ENCODE measurements around the gene EDEM1.
"Not testable (repeated sequence)": the region's sequence is repeated elsewhere in the genome, so short reads cannot be mapped to it uniquely, and the experiment has no call there.

EDEM1 gene

GRCh38 chr3:5231487-5231886, 44.0 kb downstream of the EDEM1 start:
- no peaks in the 10 kb centered on the region for H3K9me3 ChIP-seq (ENCODE audit: insufficient read depth, low read length)
- no peaks in the 10 kb centered on the region for H3K4me1 ChIP-seq (ENCODE audit: insufficient read depth, insufficient read length)
- no peak for DNase-seq (ENCODE audit: low read depth, low spot score)
- H3K4me3 ChIP-seq (ENCODE audit: insufficient read length, low read depth): no peak overlapping the region
- no peaks in the 10 kb centered on the region for H3K27me3 ChIP-seq (ENCODE audit: insufficient read depth, insufficient read length)
- no peak overlapping the region for H3K9ac ChIP-seq (ENCODE audit: insufficient read length, low read depth)
- H3K36me3 ChIP-seq (ENCODE audit: insufficient read depth, insufficient read length, low read length): no peaks in the 10 kb centered on the region
- no peak for TF ChIP-seq SUZ12 (IDR thresholded peaks at IDR 0.05; ENCODE audit: extremely low read depth, insufficient read depth, insufficient read length)
- no peak for TF ChIP-seq YY1 (IDR thresholded peaks at IDR 0.05; ENCODE audit: insufficient read depth, insufficient read length)
- TF ChIP-seq ZNF274 (IDR thresholded peaks at IDR 0.05; ENCODE audit: low read depth, low read length): no peak

DNA sequence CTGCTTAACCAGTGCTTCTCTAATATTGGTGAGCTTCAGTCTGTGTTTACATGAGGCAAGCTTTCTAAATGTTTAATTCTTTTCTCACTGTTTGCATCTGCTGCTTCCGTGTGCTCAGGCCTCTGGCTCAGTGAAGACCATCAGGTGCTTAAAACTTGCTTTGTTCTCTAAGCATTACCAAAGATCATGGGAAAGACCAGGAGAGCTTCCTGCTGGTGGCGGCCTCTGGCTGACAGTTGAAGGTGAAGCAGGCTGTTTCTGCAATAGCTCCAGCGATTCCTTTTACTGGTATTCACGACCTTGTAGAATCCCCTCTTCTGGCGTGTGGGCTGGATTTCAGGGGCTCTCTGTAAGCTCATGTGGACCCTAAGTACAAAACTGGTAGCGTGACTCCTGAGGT, 45.1 kb downstream of the EDEM1 start:
- Histone ChIP-seq H3K4me3 (ENCODE audit: insufficient read length, low read depth) (no peak overlapping the region), H3K27me3 (ENCODE audit: insufficient read depth, insufficient read length) (no peaks in the 10 kb centered on the region), H3K4me1 (ENCODE audit: insufficient read depth, insufficient read length) (no peaks in the 10 kb centered on the region), H3K36me3 (ENCODE audit: insufficient read depth, insufficient read length, low read length) (no peaks in the 10 kb centered on the region), H3K9me3 (ENCODE audit: insufficient read depth, low read length) (no peaks in the 10 kb centered on the region), H3K9ac (ENCODE audit: insufficient read length, low read depth) (no peak overlapping the region)
- peak; percentile 57 for DNase-seq (ENCODE audit: low read depth, low spot score)
- no peak for TF ChIP-seq YY1 (IDR thresholded peaks at IDR 0.05; ENCODE audit: insufficient read depth, insufficient read length)
- no peak for TF ChIP-seq SUZ12 (IDR thresholded peaks at IDR 0.05; ENCODE audit: extremely low read depth, insufficient read depth, insufficient read length)
- no peak for TF ChIP-seq ZNF274 (IDR thresholded peaks at IDR 0.05; ENCODE audit: low read depth, low read length)

GRCh38 chr3:5233026-5233425, 45.5 kb downstream of the EDEM1 start:
- no peaks in the 10 kb centered on the region for H3K36me3 ChIP-seq (ENCODE audit: insufficient read depth, insufficient read length, low read length)
- no peaks in the 10 kb centered on the region for H3K4me1 ChIP-seq (ENCODE audit: insufficient read depth, insufficient read length)

DNA sequence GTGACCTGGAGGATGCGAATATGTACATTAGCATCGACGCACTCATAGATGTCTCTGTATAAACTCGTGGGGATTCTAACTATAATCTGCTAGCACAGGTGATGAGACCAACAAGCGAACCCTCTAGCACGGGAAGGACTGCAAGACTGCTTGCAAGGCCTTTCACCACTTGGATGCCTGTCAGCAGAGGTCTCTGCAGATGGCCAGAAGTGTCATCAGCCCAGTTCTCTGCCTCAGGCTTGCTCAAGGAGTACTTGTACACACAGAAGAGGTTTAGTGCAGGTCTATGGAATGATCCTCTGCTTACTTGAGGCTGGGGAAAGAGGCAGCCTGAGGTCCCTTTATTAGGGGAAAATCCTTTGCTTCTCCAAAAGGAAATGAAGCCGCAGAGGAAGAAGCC, 48.1 kb downstream of the EDEM1 start:
- Histone ChIP-seq H3K4me1 (ENCODE audit: insufficient read depth, insufficient read length) (no peaks in the 10 kb centered on the region), H3K9me3 (ENCODE audit: insufficient read depth, low read length) (no peaks in the 10 kb centered on the region), H3K27me3 (ENCODE audit: insufficient read depth, insufficient read length) (no peaks in the 10 kb centered on the region), H3K4me3 (ENCODE audit: insufficient read length, low read depth) (no peak overlapping the region), H3K9ac (ENCODE audit: insufficient read length, low read depth) (no peak overlapping the region), H3K36me3 (ENCODE audit: insufficient read depth, insufficient read length, low read length) (no peaks in the 10 kb centered on the region)
- no peak for DNase-seq (ENCODE audit: low read depth, low spot score)
- TF ChIP-seq YY1 (IDR thresholded peaks at IDR 0.05; ENCODE audit: insufficient read depth, insufficient read length) (no peak), ZNF274 (IDR thresholded peaks at IDR 0.05; ENCODE audit: low read depth, low read length) (no peak), SUZ12 (IDR thresholded peaks at IDR 0.05; ENCODE audit: extremely low read depth, insufficient read depth, insufficient read length) (no peak)

More at GRCh38 chr3:5233026-5233425, 45.5 kb downstream of the EDEM1 start:
- no peak for DNase-seq (ENCODE audit: low read depth, low spot score)
- Histone ChIP-seq H3K27me3 (ENCODE audit: insufficient read depth, insufficient read length) (no peaks in the 10 kb centered on the region), H3K9ac (ENCODE audit: insufficient read length, low read depth) (no peak overlapping the region), H3K9me3 (ENCODE audit: insufficient read depth, low read length) (no peaks in the 10 kb centered on the region), H3K4me3 (ENCODE audit: insufficient read length, low read depth) (no peak overlapping the region)
- TF ChIP-seq YY1 (IDR thresholded peaks at IDR 0.05; ENCODE audit: insufficient read depth, insufficient read length) (no peak), SUZ12 (IDR thresholded peaks at IDR 0.05; ENCODE audit: extremely low read depth, insufficient read depth, insufficient read length) (no peak), ZNF274 (IDR thresholded peaks at IDR 0.05; ENCODE audit: low read depth, low read length) (no peak)

GRCh38 chr3:5238545-5238944, 51.0 kb downstream of the EDEM1 start:
- no peaks in the 10 kb centered on the region for H3K4me1 ChIP-seq (ENCODE audit: insufficient read depth, insufficient read length)
- TF ChIP-seq SUZ12 (IDR thresholded peaks at IDR 0.05; ENCODE audit: extremely low read depth, insufficient read depth, insufficient read length) (no peak), YY1 (IDR thresholded peaks at IDR 0.05; ENCODE audit: insufficient read depth, insufficient read length) (no peak), ZNF274 (IDR thresholded peaks at IDR 0.05; ENCODE audit: low read depth, low read length) (no peak)

GRCh38 chr3:5239602-5240001, 52.1 kb downstream of the EDEM1 start:
- no peak overlapping the region for H3K4me3 ChIP-seq (ENCODE audit: insufficient read length, low read depth)
- no peaks in the 10 kb centered on the region for H3K27me3 ChIP-seq (ENCODE audit: insufficient read depth, insufficient read length)
- H3K9me3 ChIP-seq (ENCODE audit: insufficient read depth, low read length): peaks cover 9% of the 10 kb centered on the region; the same call in 1 of the 2 replicates
- H3K36me3 ChIP-seq (ENCODE audit: insufficient read depth, insufficient read length, low read length): no peaks in the 10 kb centered on the region
- TF ChIP-seq YY1 (IDR thresholded peaks at IDR 0.05; ENCODE audit: insufficient read depth, insufficient read length) (no peak), SUZ12 (IDR thresholded peaks at IDR 0.05; ENCODE audit: extremely low read depth, insufficient read depth, insufficient read length) (no peak), ZNF274 (IDR thresholded peaks at IDR 0.05; ENCODE audit: low read depth, low read length) (no peak)
- DNase-seq (ENCODE audit: low read depth, low spot score): no peak
- no peak overlapping the region for H3K9ac ChIP-seq (ENCODE audit: insufficient read length, low read depth)
- no peaks in the 10 kb centered on the region for H3K4me1 ChIP-seq (ENCODE audit: insufficient read depth, insufficient read length)

More at GRCh38 chr3:5238545-5238944, 51.0 kb downstream of the EDEM1 start:
- H3K4me3 ChIP-seq (ENCODE audit: insufficient read length, low read depth): no peak overlapping the region
- peaks cover 3% of the 10 kb centered on the region; the same call in 1 of the 2 replicates for H3K9me3 ChIP-seq (ENCODE audit: insufficient read depth, low read length)
- H3K9ac ChIP-seq (ENCODE audit: insufficient read length, low read depth): no peak overlapping the region
- no peak for DNase-seq (ENCODE audit: low read depth, low spot score)
- H3K36me3 ChIP-seq (ENCODE audit: insufficient read depth, insufficient read length, low read length): no peaks in the 10 kb centered on the region
- no peaks in the 10 kb centered on the region for H3K27me3 ChIP-seq (ENCODE audit: insufficient read depth, insufficient read length)

DNA sequence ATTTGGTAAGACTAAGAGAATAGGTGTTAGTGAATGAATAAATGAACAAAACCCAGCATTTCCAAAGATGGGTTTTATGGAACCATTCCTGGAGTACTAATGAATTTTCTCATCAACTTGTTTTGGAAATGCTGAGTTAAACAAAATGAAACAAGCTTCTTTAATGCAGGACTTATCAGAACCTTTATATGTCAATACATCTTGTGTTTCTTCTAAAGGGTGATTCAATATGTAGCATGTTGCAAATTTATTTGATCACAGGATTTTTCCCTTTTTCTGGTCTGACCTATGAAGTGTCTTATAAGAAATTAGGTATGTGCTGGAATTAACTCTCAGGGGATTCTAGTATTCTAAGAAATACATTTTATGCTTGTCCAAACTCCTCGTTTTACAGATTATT, 53.2 kb downstream of the EDEM1 start:
- Histone ChIP-seq H3K27me3 (ENCODE audit: insufficient read depth, insufficient read length) (no peaks in the 10 kb centered on the region), H3K9ac (ENCODE audit: insufficient read length, low read depth) (no peak overlapping the region), H3K4me3 (ENCODE audit: insufficient read length, low read depth) (no peak overlapping the region), H3K4me1 (ENCODE audit: insufficient read depth, insufficient read length) (no peaks in the 10 kb centered on the region), H3K36me3 (ENCODE audit: insufficient read depth, insufficient read length, low read length) (no peaks in the 10 kb centered on the region), H3K9me3 (ENCODE audit: insufficient read depth, low read length) (peaks cover 9% of the 10 kb centered on the region; the same call in 1 of the 2 replicates)
- TF ChIP-seq YY1 (IDR thresholded peaks at IDR 0.05; ENCODE audit: insufficient read depth, insufficient read length) (no peak), SUZ12 (IDR thresholded peaks at IDR 0.05; ENCODE audit: extremely low read depth, insufficient read depth, insufficient read length) (no peak), ZNF274 (IDR thresholded peaks at IDR 0.05; ENCODE audit: low read depth, low read length) (no peak)
- no peak for DNase-seq (ENCODE audit: low read depth, low spot score)

- H3K9me3 ChIP-seq (ENCODE audit: insufficient read depth, low read length); H3K9ac ChIP-seq (ENCODE audit: insufficient read length, low read depth); DNase-seq (ENCODE audit: low read depth, low spot score); H3K4me1 ChIP-seq (ENCODE audit: insufficient read depth, insufficient read length); H3K27me3 ChIP-seq (ENCODE audit: insufficient read depth, insufficient read length); H3K36me3 ChIP-seq (ENCODE audit: insufficient read depth, insufficient read length, low read length); H3K4me3 ChIP-seq (ENCODE audit: insufficient read length, low read depth): not testable (repeated sequence)
These were observed 55.3 kb downstream of the EDEM1 start for GRCh38 chr3:5242785-5243184.
